GM21423 (cell line): ENCODE measurements around the gene SYNGR4.
"Not testable (repeated sequence)": the region's sequence is repeated elsewhere in the genome, so short reads cannot be mapped to it uniquely, and the experiment has no call there.

ENCODE experiments used
- ATAC-seq: cut with Tn5 transposase; IDR thresholded peaks from one replicate; pipeline ENCODE4 v1.9.1; 2021; ENCODE audit warnings: mild to moderate bottlenecking, moderate library complexity; ENCODE audit not compliant: unreplicated experiment

SYNGR4 gene

GRCh38 chr19:48370955-48371354 is 6.8 kb downstream of the SYNGR4 start:
- ATAC-seq = no peak

- no peak for ATAC-seq
These were observed 7.2 kb downstream of the SYNGR4 start for GRCh38 chr19:48371367-48371766.

GRCh38 chr19:48371771-48372170 is 7.6 kb downstream of the SYNGR4 start:
- ATAC-seq = not testable (repeated sequence)

GRCh38 chr19:48372904-48373303 is 8.7 kb downstream of the SYNGR4 start:
- no peak for ATAC-seq

- ATAC-seq = no peak
These were observed 9.4 kb downstream of the SYNGR4 start for GRCh38 chr19:48373567-48373966.

GRCh38 chr19:48378194-48378570 is 14.0 kb downstream of the SYNGR4 start:
- ATAC-seq = no peak

GRCh38 chr19:48379058-48379457 is 14.9 kb downstream of the SYNGR4 start:
- no peak for ATAC-seq

GRCh38 chr19:48381178-48381950 is 17.2 kb downstream of the SYNGR4 start:
- ATAC-seq = no peak

GRCh38 chr19:48382286-48382685 is 18.1 kb downstream of the SYNGR4 start:
- ATAC-seq = no peak

GRCh38 chr19:48385461-48386087 is 21.4 kb downstream of the SYNGR4 start:
- no peak for ATAC-seq

GRCh38 chr19:48386981-48387380 is 22.8 kb downstream of the SYNGR4 start:
- ATAC-seq = no peak

GRCh38 chr19:48390188-48391099 is 26.3 kb downstream of the SYNGR4 start:
- no peak for ATAC-seq

GRCh38 chr19:48391100-48392005 is 27.2 kb downstream of the SYNGR4 start, which contains the start of gene KDELR1:
Gene KDELR1 (minus strand): TSS chr19:48391551. CDS start chr19:48391358, 193 bp downstream.
- ATAC-seq = peak; percentile 71

GRCh38 chr19:48392006-48392344 is 27.8 kb downstream of the SYNGR4 start:
- not testable (repeated sequence) for ATAC-seq

GRCh38 chr19:48392860-48393558 is 28.8 kb downstream of the SYNGR4 start:
- no peak for ATAC-seq

- ATAC-seq = no peak
These were observed 29.6 kb downstream of the SYNGR4 start, which contains the start of gene GRIN2D for GRCh38 chr19:48393559-48394330. Gene GRIN2D (plus strand): TSS chr19:48393668. CDS start chr19:48398393, 4,725 bp downstream.

GRCh38 chr19:48394331-48395169 is 30.4 kb downstream of the SYNGR4 start:
- ATAC-seq = no peak

- no peak for ATAC-seq
These were observed 30.9 kb downstream of the SYNGR4 start for GRCh38 chr19:48395170-48395455.
